ENCODE data around the gene C9orf85.

The C9orf85 gene

GRCh38 chr9:71909887-71910649 is 1.4 kb upstream of the C9orf85 start:
- TF ChIP-seq CTCF (conservative IDR thresholded peaks at IDR 0.05), result no peak
- H3K27ac ChIP-seq, result peak overlapping the region; percentile 94

DNA sequence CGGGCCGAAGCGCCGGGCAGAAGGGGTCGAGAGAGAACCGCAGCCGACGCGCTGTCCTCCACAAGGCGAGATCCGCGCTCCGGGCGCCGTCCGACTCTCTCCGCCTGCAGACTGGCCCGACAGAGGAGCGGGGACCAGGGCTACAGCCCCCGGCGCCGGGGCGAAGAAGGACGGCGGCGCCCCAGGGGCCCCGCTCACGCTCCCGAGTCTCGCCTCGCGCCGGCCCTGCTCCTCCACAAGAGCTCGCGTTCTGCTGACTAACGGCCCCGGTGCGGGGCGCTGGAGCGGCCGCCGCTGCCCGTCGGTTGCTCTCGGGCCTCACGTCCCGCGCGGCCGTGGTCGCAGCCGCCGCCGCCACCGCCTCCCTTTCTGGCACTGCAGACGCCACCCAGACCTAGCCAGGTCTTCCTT is 784 bp upstream of the C9orf85 start:
- peak overlapping the region; percentile 94 for H3K27ac ChIP-seq
- no peak for TF ChIP-seq CTCF (conservative IDR thresholded peaks at IDR 0.05)

DNA sequence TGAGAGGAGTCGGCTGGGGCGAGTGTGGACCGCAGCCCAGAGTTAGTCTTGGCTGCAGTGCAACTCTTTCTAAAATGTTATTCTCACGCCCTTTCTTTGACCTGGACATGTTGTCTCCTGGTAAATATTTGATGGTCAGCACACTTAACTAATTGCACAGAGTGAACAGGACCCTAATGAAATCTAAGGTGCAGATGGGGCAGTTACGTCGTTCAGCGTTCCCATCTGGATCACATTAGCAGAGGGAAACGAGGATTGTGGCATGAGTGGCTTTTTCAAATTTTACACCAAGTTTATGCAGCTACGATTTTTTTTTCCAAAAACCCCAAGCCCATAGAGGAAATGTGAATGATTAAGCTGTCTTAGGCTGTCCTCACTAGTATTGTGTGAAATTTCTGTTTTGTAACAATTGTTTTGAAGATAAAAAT is 483 bp downstream of the C9orf85 start:
- TF ChIP-seq CTCF (conservative IDR thresholded peaks at IDR 0.05), result no peak

DNA sequence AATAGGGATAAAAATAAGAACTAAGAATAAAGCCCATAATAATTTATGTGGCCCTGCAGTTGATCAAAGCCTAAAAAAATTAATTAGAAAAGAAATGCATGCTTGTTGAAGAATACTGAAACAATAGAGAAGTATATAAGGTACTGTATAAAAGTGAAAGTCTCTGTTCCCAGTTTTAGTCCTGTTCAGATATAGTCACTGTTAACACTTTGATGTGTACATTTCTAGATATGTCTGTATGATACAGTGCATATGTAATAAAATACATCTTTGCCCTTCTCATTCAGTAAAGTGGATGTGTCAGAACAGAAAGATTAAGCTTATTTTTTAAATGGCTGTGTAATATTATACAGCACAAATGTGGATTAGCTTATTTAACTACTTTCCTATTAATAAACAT is 4.1 kb downstream of the C9orf85 start:
- no peak for TF ChIP-seq CTCF (conservative IDR thresholded peaks at IDR 0.05)
- no peak overlapping the region for H3K27ac ChIP-seq

More for the DNA sequence above, 483 bp downstream of the C9orf85 start:
- peak overlapping the region; percentile 94 for H3K27ac ChIP-seq

- TF ChIP-seq CTCF (conservative IDR thresholded peaks at IDR 0.05), result no peak
- no peak overlapping the region for H3K27ac ChIP-seq
These were observed 5.5 kb downstream of the C9orf85 start for GRCh38 chr9:71916834-71917534.

DNA sequence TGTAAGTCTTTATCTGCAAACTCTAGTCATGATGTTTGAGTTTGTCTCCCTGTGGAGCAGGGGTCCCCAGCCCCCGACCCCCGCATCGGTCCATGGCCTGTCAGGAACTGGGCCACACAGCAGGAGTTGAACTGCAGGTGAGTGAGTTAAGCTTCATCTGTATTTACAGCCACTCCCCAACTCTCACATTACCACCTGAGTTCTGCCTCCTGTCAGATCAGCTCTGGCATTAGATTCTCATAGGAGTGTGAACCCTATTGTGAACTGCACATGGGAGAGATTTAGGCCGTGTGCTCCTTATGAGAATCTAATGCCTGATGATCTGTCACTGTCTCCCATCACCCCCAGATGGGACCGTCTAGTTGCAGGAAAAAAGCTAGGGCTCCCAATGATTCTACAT is 7.0 kb downstream of the C9orf85 start:
- H3K27ac ChIP-seq, result no peak overlapping the region
- TF ChIP-seq CTCF (conservative IDR thresholded peaks at IDR 0.05), result no peak

DNA sequence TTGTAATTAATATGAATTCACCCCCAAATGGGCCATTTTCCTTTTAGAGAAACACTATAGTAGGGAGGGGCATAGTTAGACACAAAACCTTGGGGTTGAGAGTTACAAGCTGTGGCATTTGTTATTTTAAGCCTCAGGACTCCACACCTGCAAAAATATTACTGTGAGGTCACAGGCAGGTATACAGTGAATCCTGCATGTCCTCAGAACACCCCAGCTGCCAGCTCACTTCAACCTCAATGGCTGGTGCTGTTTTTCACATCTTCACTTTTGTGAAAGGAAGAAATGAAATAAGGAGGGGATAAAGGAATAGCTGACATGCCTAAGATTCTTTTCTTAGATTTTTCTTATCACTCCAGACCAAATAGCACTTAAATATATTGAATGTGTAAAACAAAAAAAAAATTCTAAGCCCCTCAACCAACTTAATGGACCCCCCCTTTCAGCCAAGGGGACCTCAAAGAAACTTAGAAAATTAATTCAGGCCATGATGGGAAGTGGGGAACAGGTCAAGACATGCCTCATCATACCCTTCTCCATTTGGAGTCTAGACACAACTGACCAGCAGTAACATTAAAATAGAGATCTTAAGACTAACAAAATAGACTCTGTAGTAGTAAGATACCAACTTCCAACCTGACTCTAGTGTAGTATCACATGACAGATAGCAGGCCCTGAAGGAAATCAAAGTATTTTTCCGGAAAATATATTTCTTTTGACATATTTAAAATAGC is 9.2 kb downstream of the C9orf85 start:
- H3K27ac ChIP-seq, result no peak overlapping the region
- no peak for TF ChIP-seq CTCF (conservative IDR thresholded peaks at IDR 0.05)

Data from VCaP (cell line).